ENCODE measurements around the gene BATF2. TPM values are rescaled to one million over a fixed set of nuclear protein-coding genes. Genes with fewer than 3 reads are reported as not detected.

BATF2 gene
- polyA plus RNA-seq, 1 of the 3 experiments (the other 2 are of a cell fraction) = 0.20 TPM

GRCh38 chr11:64974124-64974523 is 22.6 kb downstream of the BATF2 start:
- Histone ChIP-seq H3K4me3 (ENCODE audit: low read depth in 2 of 2, low read length in 1 of 2) (no peak overlapping the region), H3K4me1 (ENCODE audit: control insufficient read depth in 1 of 2, insufficient read depth in 2 of 2, low read depth in 1 of 2, low read length in 1 of 2) (no peaks in the 10 kb centered on the region), H3K9me2 (no peaks in the 10 kb centered on the region), H3K36me3 (replicated peaks in 1 of 2; ENCODE audit: control insufficient read depth in 1 of 2, insufficient read depth in 2 of 2, low read length in 1 of 2) (no peaks in the 10 kb centered on the region), H3K27ac (ENCODE audit: low read depth in 2 of 2, low read length in 1 of 2) (no peak overlapping the region), H4K20me1 (ENCODE audit: insufficient read depth) (no peaks in the 10 kb centered on the region), H3K79me2 (ENCODE audit: insufficient read depth) (no peaks in the 10 kb centered on the region), H2AFZ (ENCODE audit: low read depth) (no peak overlapping the region), H3K9ac (no peak overlapping the region), H3K9me3 (no peaks in the 10 kb centered on the region), H3F3A (replicated peaks; ENCODE audit: insufficient read depth) (peaks cover 3% of the 10 kb centered on the region), H3K27me3 (ENCODE audit: insufficient read depth) (no peaks in the 10 kb centered on the region), H3K4me2 (no peak overlapping the region)
- CTCF ChIA-PET = no interaction called here
- no peak for DNase-seq
- no peak for TF ChIP-seq JUND (IDR thresholded peaks at IDR 0.05)
- TF ChIP-seq TEAD4 (IDR thresholded peaks at IDR 0.05; ENCODE audit: borderline replicate concordance, insufficient read depth) = no peak
- TF ChIP-seq EP300 (IDR thresholded peaks at IDR 0.05; ENCODE audit: borderline replicate concordance in 1 of 2, low read depth in 1 of 2, low read length in 1 of 2) = no peak
- no peak for TF ChIP-seq ELF1 (IDR thresholded peaks at IDR 0.05)
- TF ChIP-seq USF2 (IDR thresholded peaks at IDR 0.05; ENCODE audit: borderline replicate concordance, low read depth, low read length) = no peak
- TF ChIP-seq REST (IDR thresholded peaks at IDR 0.05; ENCODE audit: low read depth, low read length) = no peak
- TF ChIP-seq CTCF (IDR thresholded peaks at IDR 0.05) = no peak
- TF ChIP-seq MXI1 (IDR thresholded peaks at IDR 0.05; ENCODE audit: low read depth, low read length) = no peak
- no peak for TF ChIP-seq USF1 (IDR thresholded peaks at IDR 0.05; ENCODE audit: borderline replicate concordance, low read depth)
- TF ChIP-seq MAX (IDR thresholded peaks at IDR 0.05; ENCODE audit: low read depth) = no peak
- TF ChIP-seq NRF1 (IDR thresholded peaks at IDR 0.05; ENCODE audit: low read depth, low read length) = no peak
- TF ChIP-seq POLR2AphosphoS5 (IDR thresholded peaks at IDR 0.05; ENCODE audit: low read depth, low read length) = no peak
- no peak for TF ChIP-seq ZBTB33 (IDR thresholded peaks at IDR 0.05; ENCODE audit: borderline replicate concordance, low read depth)
- TF ChIP-seq GABPA (IDR thresholded peaks at IDR 0.05; ENCODE audit: low read depth) = no peak
- no peak for TF ChIP-seq RAD21 (IDR thresholded peaks at IDR 0.05; ENCODE audit: low read length)
- POLR2A ChIA-PET = no interaction called here
- 38% methylated on average over 5 of the region's 5 CpGs for WGBS (ENCODE audit: low lambda C conversion rate)

Measured in SK-N-SH (cell line).